ENCODE measurements around the gene HIP1R. TPM values are rescaled to one million over a fixed set of nuclear protein-coding genes. Genes with fewer than 3 reads are reported as not detected.

The HIP1R gene
- total and polyA plus RNA-seq, 9 donors: 1.4 to 20.2 (median 10.4) TPM

- Histone ChIP-seq H3K27me3 (no peaks in the 10 kb centered on the region), H3K27ac (no peak overlapping the region), H3K4me1 (ENCODE audit: insufficient read depth) (peaks cover 5% of the 10 kb centered on the region), H3K9me3 (no peaks in the 10 kb centered on the region), H3K4me3 (no peak overlapping the region), H3K36me3 (no peaks in the 10 kb centered on the region)
- TF ChIP-seq EP300 (IDR thresholded peaks at IDR 0.05): no peak
- no peak for TF ChIP-seq POLR2A (IDR thresholded peaks at IDR 0.05)
- no peak for TF ChIP-seq CTCF (IDR thresholded peaks at IDR 0.05)
- no peak for DNase-seq
- intact Hi-C loops (cut with DNase I): no loop called here
- 42 to 58% (median 47%) methylated on average over 12 of the region's 12 CpGs for WGBS, 3 donors
These were observed 74.4 kb downstream of the HIP1R start for GRCh38 chr12:122909442-122910288.

Other genes with a start within 250 kb of the HIP1R start
- gene HCAR2, start 132.1 kb upstream of the HIP1R start, total RNA-seq: under 1 TPM in 2 of 7 donors, not detected in 5; 0.12 to 0.28 TPM
- gene HCAR2, start 132.1 kb upstream of the HIP1R start, polyA plus RNA-seq: under 1 TPM; 0.04 to 0.25 TPM
- under 1 TPM in 2 of 7 donors, not detected in 5; 0.10 to 0.30 TPM for gene HCAR3, start 118.6 kb upstream of the HIP1R start, total RNA-seq
- gene HCAR3, start 118.6 kb upstream of the HIP1R start, polyA plus RNA-seq: under 1 TPM; 0.05 to 0.23 TPM
- gene HCAR1, start 104.6 kb upstream of the HIP1R start, total RNA-seq: 1 to 10 TPM in 1 of 7 donors, under 1 TPM in 5, not detected in 1; 0.10 to 2.6 (median 0.53) TPM
- 1 to 10 TPM in 1 of 2 donors, under 1 TPM in 1; 0.21 to 1.1 TPM for gene HCAR1, start 104.6 kb upstream of the HIP1R start, polyA plus RNA-seq
- gene DENR, start 82.6 kb upstream of the HIP1R start, total RNA-seq: 10 to 100 TPM; 13.0 to 34.0 (median 27.7) TPM
- gene DENR, start 82.6 kb upstream of the HIP1R start, polyA plus RNA-seq: 10 to 100 TPM; 18.3 to 35.5 TPM
- under 1 TPM; 0.11 to 0.51 (median 0.30) TPM for gene CCDC62, start 60.9 kb upstream of the HIP1R start, total RNA-seq
- under 1 TPM; 0.07 to 0.15 TPM for gene CCDC62, start 60.9 kb upstream of the HIP1R start, polyA plus RNA-seq
- gene VPS37B, start 60.7 kb downstream of the HIP1R start, total RNA-seq: 10 to 100 TPM; 11.1 to 44.3 (median 13.2) TPM
- gene VPS37B, start 60.7 kb downstream of the HIP1R start, polyA plus RNA-seq: 10 to 100 TPM in 1 of 2 donors, 1 to 10 TPM in 1; 9.5 to 12.1 TPM
- gene ABCB9, start 131.0 kb downstream of the HIP1R start, total RNA-seq: 10 to 100 TPM in 2 of 7 donors, 1 to 10 TPM in 5; 4.1 to 14.3 (median 6.9) TPM
- 1 to 10 TPM; 1.7 to 3.4 TPM for gene ABCB9, start 131.0 kb downstream of the HIP1R start, polyA plus RNA-seq
- gene OGFOD2, start 139.8 kb downstream of the HIP1R start, total RNA-seq: 10 to 100 TPM; 10.6 to 17.6 (median 16.8) TPM
- gene OGFOD2, start 139.8 kb downstream of the HIP1R start, polyA plus RNA-seq: 10 to 100 TPM in 1 of 2 donors, 1 to 10 TPM in 1; 1.4 to 17.1 TPM
- gene ARL6IP4, start 145.2 kb downstream of the HIP1R start, total RNA-seq: 100 to 1,000 TPM; 158 to 216 (median 192) TPM
- gene ARL6IP4, start 145.2 kb downstream of the HIP1R start, polyA plus RNA-seq: 100 to 1,000 TPM in 1 of 2 donors, 10 to 100 TPM in 1; 65.4 to 313 TPM

Data from ovary (tissue), 9 donors.